ENCODE measurements around the gene ZNF775. TPM values are rescaled to one million over a fixed set of nuclear protein-coding genes. Genes with fewer than 3 reads are reported as not detected.
A peak's percentile ranks its signal among the peaks of the same experiment; 100 is the strongest.

Gene ZNF775
- total RNA-seq, 1 donor from 2014 or later: 12.1 TPM

DNA sequence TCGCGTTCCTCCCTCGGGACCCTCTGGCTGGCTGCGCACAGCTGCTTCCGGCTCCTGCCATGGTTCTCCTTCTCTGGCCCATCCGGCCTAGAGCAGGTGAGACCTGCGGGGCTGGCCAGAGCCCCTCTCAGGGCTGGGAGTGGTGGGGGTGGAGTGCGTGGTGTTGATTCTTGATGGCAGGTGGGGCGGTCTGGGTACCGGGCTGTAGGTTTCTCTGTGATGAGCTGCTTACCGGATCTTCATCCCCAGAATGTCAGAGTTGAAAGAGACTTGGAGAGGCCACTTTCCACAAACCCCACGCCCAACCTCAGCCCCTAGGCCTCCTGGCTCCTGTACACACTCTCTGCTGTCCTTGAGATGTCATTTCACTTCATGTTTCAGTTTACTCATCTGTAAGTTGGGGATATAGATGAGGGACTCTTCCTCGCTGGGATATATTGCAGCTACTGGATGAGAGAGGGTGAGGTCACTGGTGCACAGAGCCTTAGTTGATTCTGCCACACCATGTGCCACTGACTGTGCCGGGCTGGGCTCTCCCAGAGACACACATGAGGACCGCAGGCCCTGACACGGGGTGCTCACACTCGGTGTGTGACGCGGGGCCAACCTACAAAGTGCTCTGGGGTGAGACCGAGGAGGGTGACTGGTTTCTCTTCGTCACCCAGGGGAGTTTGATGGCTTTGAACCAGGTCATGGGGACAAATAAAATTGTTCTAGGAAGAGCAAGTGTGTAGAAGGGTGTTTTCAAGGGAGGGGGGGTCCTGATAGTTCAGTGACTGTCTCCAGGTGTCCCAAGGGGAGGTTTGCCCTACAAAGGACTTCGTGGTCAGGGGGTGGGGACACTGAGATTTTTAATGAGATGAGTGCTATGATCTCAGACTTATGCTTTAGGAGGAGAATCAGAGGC lies 29.5 kb downstream of the ZNF775 start:
- Mint-ChIP-seq H3K9me3 (ENCODE audit: unreplicated experiment) (no peaks in the 10 kb centered on the region), H3K27ac (ENCODE audit: unreplicated experiment) (peak overlapping the region; percentile 24)

DNA sequence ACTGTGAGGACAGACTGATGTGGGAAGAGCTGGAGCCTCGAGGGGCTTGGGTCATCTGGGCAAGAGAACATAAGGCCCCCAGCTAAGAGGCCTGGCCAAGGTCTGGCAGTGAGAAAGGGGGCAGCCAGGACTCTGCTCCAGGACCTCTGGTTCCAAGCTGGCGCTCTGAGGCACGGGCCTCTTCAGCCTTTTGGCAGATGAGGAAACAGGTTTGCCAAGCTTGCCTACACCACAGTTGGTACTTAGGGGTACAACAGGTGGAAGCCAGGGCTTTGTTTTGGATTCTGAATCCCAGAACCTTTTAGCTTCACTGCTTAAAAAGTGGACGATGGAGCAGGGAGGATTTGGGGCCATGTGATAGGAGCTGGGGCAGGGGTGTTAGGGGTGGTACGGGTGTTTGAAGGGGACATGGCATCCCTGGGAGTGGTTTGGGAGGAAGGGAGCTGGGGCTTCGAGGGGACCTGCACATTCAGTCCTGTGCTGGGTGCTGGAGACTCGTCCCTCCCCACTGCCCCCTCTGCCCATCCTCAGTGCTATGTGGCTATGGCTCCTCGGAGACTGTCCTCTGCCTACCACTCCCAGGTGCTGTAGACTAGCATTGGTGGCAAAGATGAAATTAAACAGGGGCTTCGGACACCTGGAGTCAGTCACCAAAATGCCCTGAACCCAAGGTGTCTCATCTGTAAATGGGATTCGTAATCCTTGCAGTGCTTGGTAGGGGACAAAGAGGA lies 30.3 kb downstream of the ZNF775 start:
- no peaks in the 10 kb centered on the region for H3K9me3 Mint-ChIP-seq (ENCODE audit: unreplicated experiment)
- peak overlapping the region; percentile 60 for H3K4me3 Mint-ChIP-seq (ENCODE audit: unreplicated experiment)
- H3K36me3 Mint-ChIP-seq (ENCODE audit: low read depth, unreplicated experiment): peaks cover 30% of the 10 kb centered on the region
- DNase-seq (ENCODE audit: low spot score): no peak
- peaks cover 22% of the 10 kb centered on the region for H3K27me3 Mint-ChIP-seq (ENCODE audit: unreplicated experiment)
- H3K27ac Mint-ChIP-seq (ENCODE audit: unreplicated experiment): no peak overlapping the region
- TF ChIP-seq, protein P1, sequence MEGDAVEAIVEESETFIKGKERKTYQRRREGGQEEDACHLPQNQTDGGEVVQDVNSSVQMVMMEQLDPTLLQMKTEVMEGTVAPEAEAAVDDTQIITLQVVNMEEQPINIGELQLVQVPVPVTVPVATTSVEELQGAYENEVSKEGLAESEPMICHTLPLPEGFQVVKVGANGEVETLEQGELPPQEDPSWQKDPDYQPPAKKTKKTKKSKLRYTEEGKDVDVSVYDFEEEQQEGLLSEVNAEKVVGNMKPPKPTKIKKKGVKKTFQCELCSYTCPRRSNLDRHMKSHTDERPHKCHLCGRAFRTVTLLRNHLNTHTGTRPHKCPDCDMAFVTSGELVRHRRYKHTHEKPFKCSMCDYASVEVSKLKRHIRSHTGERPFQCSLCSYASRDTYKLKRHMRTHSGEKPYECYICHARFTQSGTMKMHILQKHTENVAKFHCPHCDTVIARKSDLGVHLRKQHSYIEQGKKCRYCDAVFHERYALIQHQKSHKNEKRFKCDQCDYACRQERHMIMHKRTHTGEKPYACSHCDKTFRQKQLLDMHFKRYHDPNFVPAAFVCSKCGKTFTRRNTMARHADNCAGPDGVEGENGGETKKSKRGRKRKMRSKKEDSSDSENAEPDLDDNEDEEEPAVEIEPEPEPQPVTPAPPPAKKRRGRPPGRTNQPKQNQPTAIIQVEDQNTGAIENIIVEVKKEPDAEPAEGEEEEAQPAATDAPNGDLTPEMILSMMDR (IDR thresholded peaks at IDR 0.05; ENCODE audit: unreplicated experiment): no peak
- peaks cover 30% of the 10 kb centered on the region for H3K4me1 Mint-ChIP-seq (ENCODE audit: unreplicated experiment)

More for the DNA sequence above, 29.5 kb downstream of the ZNF775 start:
- no peak for DNase-seq (ENCODE audit: low spot score)
- Mint-ChIP-seq H3K27me3 (ENCODE audit: unreplicated experiment) (peaks cover 21% of the 10 kb centered on the region), H3K36me3 (ENCODE audit: low read depth, unreplicated experiment) (peaks cover 30% of the 10 kb centered on the region), H3K4me1 (ENCODE audit: unreplicated experiment) (peaks cover 37% of the 10 kb centered on the region), H3K4me3 (ENCODE audit: unreplicated experiment) (peak overlapping the region; percentile 60)
- TF ChIP-seq, protein P1 (IDR thresholded peaks at IDR 0.05; ENCODE audit: unreplicated experiment): no peak

DNA sequence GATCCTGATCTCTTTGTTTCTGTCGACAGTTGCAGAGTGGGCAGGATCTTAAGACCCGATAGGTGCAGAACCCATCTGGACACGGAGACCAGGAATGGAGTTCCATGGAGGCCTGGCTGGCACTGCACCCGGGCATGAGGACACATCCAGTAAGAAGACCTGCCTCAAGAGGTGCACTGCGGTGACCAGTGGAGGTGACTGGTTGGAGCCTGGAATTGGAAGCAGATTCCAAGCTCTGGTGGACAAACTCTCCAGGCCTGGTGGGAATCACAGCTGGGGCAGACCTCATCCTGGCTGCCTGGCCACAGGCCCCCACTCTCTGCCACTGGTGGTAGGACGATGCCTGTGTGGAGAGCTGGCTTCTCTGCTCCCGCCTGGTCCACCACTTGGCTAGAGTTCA lies 31.0 kb downstream of the ZNF775 start:
- Mint-ChIP-seq H3K4me1 (ENCODE audit: unreplicated experiment) (peaks cover 27% of the 10 kb centered on the region), H3K4me3 (ENCODE audit: unreplicated experiment) (no peak overlapping the region), H3K27ac (ENCODE audit: unreplicated experiment) (no peak overlapping the region), H3K36me3 (ENCODE audit: low read depth, unreplicated experiment) (peaks cover 30% of the 10 kb centered on the region), H3K9me3 (ENCODE audit: unreplicated experiment) (no peaks in the 10 kb centered on the region), H3K27me3 (ENCODE audit: unreplicated experiment) (peaks cover 26% of the 10 kb centered on the region)
- no peak for DNase-seq (ENCODE audit: low spot score)
- TF ChIP-seq, protein P1 (IDR thresholded peaks at IDR 0.05; ENCODE audit: unreplicated experiment): no peak

DNA sequence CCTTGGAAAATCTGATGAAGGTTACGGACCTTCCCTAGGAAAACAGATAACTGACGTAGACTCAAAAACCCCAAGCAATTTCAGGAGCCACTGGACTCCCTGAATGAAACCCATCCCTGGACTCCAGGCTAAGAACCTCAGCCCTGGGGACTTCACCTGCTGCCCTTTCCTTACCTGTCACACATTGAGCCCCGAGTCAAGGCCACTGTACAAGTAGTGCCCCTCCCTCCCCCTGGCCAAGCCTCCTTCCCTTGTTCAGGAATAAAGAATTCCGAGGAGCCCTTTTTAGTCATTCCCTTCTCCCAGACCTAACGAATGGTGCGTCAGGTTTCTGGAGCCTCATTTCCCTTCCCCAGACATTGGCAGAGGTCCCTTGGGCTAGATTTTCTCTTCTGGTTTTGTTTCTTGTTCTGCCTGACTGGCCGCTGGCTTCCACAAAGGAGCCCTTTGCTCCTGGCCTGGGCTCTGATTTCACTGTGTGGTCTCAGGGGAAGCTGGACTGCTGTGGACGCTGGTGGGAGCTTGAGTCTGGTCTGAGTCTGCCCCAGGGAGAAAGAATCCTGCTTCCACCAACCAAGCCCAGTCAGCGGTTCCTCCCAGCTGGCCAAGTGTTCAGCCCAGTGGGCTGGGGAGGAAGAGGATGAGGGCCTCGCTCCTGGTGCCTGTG lies 31.7 kb downstream of the ZNF775 start:
- peaks cover 26% of the 10 kb centered on the region for H3K27me3 Mint-ChIP-seq (ENCODE audit: unreplicated experiment)
- no peak overlapping the region for H3K27ac Mint-ChIP-seq (ENCODE audit: unreplicated experiment)
- TF ChIP-seq, protein P1 (IDR thresholded peaks at IDR 0.05; ENCODE audit: unreplicated experiment): no peak
- H3K9me3 Mint-ChIP-seq (ENCODE audit: unreplicated experiment): no peaks in the 10 kb centered on the region
- H3K4me3 Mint-ChIP-seq (ENCODE audit: unreplicated experiment): no peak overlapping the region
- H3K4me1 Mint-ChIP-seq (ENCODE audit: unreplicated experiment): peaks cover 24% of the 10 kb centered on the region
- peaks cover 30% of the 10 kb centered on the region for H3K36me3 Mint-ChIP-seq (ENCODE audit: low read depth, unreplicated experiment)
- no peak for DNase-seq (ENCODE audit: low spot score)

Data from endothelial cell (in vitro differentiated cells).